HG02571 (cell line): Measurements from ENCODE around the gene PLEKHH1.

Experiments
- ATAC-seq: cut with Tn5 transposase; IDR thresholded peaks from one replicate; pipeline ENCODE4 v1.9.1; 2021; ENCODE audit warnings: mild to moderate bottlenecking, moderate library complexity; ENCODE audit not compliant: unreplicated experiment

Gene PLEKHH1

DNA sequence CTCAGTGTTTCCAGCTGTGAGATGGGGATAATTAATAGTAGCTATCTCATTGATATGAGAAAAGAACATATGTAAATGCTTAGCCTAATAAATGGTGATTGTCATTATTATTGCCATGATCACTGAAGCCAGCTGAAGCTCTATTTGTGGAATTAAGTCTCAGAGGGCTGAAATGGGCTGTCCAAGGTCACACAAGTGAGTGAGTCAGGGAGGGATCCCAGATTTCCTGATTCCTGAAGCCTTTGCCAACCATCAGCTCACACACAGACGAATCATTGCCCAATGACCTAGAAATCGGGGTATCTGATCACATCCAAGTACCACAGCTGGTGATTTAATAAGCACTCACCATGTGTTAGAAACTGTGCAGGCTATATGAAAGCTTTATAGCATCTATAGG lies 23.0 kb upstream of the PLEKHH1 start:
- ATAC-seq = no peak

DNA sequence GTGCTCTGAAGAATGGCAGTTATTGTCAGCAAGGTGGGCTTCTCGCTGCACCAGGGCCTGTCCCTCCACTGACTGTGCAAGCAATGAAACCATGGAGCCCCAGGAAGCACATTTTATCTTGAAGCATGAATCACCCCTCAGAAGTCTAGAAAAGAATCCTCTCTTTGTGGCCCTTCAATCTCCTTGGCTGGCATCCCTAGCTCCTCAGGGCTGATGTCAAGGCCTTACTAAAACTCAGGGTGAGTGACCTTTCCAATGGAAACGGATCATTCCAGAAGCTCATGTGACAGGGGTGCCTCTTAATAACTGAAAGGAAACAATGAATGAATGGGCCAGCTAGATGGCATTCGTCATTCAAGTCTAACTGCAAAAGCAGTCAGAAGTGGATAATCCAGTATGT lies 22.3 kb upstream of the PLEKHH1 start:
- no peak for ATAC-seq

GRCh38 chr14:67512463-67513310 lies 20.4 kb upstream of the PLEKHH1 start:
- ATAC-seq = no peak

- ATAC-seq = no peak
Measured at GRCh38 chr14:67513631-67514108, 19.4 kb upstream of the PLEKHH1 start.

- no peak for ATAC-seq
Measured at GRCh38 chr14:67514203-67514607, 18.9 kb upstream of the PLEKHH1 start.

- ATAC-seq = no peak
Measured at GRCh38 chr14:67514650-67515385, 18.3 kb upstream of the PLEKHH1 start.

GRCh38 chr14:67515386-67516079 lies 17.6 kb upstream of the PLEKHH1 start:
- no peak for ATAC-seq

- no peak for ATAC-seq
Measured at GRCh38 chr14:67516676-67517075, 16.4 kb upstream of the PLEKHH1 start.

GRCh38 chr14:67517083-67517482 lies 16.0 kb upstream of the PLEKHH1 start:
- ATAC-seq = no peak

DNA sequence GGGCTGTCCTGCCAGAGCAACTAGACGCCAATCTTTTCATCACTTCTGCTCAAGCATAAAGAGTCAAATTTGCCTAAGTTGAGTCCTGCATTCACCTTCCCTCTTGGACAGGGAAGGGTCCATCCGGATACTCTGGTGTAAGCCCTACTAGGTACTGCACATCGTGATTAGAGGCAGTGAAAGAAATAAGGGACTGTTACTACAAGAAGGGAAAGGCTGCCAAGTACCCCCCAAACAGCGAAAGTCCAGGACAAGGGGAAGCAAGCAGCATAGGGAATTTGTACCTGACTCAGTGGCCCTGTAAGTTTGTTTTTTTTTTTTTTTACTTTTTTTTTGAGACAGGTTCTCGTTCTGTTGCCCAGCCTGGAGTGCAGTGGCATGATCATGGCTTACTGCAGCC lies 13.7 kb upstream of the PLEKHH1 start:
- no peak for ATAC-seq

DNA sequence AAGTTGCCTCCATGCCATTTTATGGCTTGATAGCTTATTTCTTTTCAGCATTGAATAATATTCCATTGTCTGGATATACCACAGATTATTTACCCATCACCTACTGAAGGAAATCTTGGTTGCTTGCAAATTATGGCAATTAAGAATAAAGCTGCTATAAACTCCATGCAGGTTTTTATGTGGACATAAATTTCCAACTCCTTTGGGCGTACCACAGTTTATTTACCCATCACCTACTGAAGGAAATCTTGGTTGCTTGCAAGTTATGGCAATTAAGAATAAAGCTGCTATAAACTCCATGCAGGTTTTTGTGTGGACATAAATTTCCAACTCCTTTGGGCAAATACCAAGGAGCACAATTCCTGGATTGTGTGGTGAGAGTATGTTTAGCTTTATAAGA lies 12.6 kb upstream of the PLEKHH1 start:
- no peak for ATAC-seq

DNA sequence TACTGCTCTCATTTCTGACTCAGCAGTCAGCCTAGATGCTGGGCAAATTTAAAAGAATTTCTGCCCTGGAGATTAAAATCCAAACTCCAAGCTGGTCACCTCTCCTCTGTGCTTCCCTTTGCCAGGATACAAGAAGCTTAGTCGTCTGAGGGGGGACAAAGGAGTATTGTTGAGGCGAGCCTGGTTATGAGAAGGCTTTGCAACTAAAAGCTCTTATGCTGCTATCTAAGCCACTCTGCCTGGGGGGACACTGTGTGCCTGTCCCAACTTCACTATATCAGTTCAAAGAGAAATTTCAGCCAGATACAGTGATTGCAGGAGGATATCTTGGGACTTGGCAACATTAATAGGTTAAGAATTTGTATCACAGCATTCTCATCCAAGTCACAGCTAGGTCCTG lies 10.8 kb upstream of the PLEKHH1 start:
- ATAC-seq = no peak

DNA sequence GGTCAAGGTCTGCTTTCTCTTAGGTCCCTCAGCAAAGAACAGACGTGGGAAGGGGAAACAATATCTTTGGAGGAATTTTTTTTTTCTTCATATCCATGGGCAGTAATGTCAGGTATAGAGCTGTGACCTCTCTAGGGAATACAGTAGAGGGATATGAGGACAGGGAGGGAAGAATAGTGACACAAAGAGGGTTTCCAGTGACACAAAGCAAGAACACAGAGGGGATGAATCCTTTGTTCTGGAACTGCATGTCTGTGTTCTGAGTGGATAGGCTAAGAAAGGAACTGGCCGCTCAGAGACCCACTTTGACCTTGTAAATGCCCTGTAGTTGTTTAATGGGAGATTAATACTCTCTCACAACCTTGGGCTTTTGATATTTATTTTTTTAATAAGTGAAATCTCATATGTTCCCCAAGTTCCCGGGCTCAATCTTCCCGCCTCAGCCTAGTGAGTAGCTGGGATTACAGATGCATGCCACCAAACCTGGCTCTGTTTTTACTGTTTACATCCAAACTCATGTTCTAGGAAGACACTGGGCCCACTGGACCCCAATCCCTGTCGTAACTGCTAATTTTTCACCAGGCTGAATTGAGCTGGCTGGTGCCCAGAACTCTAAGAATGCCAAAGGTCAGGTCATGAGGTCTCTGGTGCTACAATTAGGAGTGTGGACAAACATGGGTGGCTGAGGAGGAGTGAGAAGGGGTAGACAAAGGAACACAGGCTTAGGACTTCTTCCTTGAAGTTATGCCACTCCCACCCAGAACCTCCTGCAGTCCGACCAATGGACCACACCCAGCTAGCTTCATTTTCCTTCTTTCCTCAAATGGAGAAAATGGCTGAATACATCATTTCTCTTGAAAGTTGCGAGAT lies 9.1 kb upstream of the PLEKHH1 start:
- ATAC-seq = no peak

GRCh38 chr14:67524634-67524963 lies 8.5 kb upstream of the PLEKHH1 start:
- no peak for ATAC-seq

DNA sequence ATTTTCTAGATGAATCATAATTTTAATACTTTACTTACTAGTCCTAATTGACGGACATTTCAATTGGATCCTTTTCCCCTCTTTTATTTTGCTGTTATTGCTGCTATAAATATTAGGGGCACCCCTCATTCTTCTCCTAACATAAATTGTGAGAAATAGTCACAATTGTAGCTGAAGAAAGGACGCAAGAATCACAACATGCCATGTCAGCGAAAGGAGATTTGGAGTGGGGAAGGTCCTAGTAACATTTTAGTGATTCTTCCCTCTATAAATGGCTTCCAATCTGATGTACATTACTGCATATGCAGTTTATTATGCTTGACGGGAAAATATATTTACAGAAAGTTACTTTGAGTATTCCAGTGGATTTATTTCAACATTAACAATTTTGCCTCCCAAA lies 7.7 kb upstream of the PLEKHH1 start:
- ATAC-seq = no peak

- ATAC-seq = no peak
Measured at GRCh38 chr14:67526181-67526580, 6.9 kb upstream of the PLEKHH1 start.

DNA sequence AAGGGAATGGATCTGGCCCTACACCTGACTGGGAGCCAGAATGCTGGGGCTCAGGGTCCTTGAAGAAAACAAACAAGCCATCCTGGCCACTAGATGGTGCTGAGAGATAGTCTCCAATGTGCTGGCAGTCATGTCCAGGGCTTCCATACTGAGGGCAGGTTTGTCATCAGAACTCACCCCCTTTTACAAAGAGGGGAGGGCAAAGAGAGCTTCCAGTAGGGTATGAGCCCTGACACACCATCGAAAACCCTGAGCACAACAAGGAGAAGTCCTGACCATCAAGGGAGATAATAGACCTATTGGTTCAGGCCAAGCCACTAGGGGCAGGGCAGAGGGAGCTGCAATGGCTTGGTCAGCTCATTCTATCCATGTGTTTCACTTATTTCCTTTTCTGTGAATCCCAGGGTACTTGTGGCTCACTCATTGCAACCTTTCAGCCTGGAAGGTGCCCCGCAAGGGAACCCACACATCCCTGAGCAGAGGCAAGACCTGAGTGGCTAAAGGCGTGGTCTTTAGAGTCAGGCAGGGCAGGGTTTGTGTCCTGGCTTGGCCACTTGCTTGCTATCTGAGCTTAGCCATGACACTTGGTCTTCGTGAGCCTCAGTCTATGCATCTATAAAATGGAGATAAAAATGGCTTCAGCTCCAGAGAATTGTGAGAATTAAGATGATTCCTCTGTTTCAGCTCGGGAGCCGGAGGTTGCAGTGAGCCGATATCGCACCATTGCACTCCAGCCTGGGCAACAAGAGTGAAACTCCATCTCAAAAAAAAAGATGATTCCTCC lies 6.2 kb upstream of the PLEKHH1 start:
- no peak for ATAC-seq

- ATAC-seq = no peak
Measured at GRCh38 chr14:67527756-67528155, 5.3 kb upstream of the PLEKHH1 start.

DNA sequence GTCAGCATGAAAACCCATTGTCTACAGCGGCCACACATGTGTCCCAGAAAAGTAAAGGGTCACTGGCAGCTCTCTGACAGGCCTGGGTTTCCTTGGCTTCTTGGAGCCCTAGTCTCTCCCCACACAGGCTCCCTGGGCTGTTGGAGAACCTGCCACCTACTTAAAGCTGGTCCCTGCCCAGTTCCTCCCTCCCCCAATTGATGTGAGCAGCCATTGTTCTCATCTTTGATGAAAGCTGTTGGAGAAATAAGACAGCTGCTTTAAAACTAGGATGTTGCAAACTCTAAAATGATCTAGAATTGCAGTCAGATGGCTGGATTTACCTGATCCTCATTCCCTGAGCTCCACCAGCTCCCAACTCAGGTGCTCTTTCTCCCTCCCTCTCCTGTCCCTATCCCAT lies 4.8 kb upstream of the PLEKHH1 start:
- ATAC-seq = no peak
